GM21367 (cell line): ENCODE data around the gene CFAP99.
A peak's percentile ranks its signal among the peaks of the same experiment; 100 is the strongest.

Experiments used
- ATAC-seq: cut with Tn5 transposase; IDR thresholded peaks from one replicate; pipeline ENCODE4 v1.9.1; 2021; ENCODE audit not compliant: unreplicated experiment

The CFAP99 gene

GRCh38 chr4:2411786-2412510 lies 6.8 kb upstream of the CFAP99 start:
- ATAC-seq, result no peak

- ATAC-seq, result peak; percentile 21
These were observed 6.2 kb upstream of the CFAP99 start for GRCh38 chr4:2412534-2412884.

- peak; percentile 49 for ATAC-seq
These were observed 5.7 kb upstream of the CFAP99 start for GRCh38 chr4:2412885-2413716.

- no peak for ATAC-seq
These were observed 4.7 kb upstream of the CFAP99 start for GRCh38 chr4:2413821-2414610.

- no peak for ATAC-seq
These were observed 3.5 kb upstream of the CFAP99 start for GRCh38 chr4:2415213-2415612.

- ATAC-seq, result no peak
These were observed 2.7 kb upstream of the CFAP99 start for GRCh38 chr4:2415881-2416563.

GRCh38 chr4:2416564-2417225 lies 2.1 kb upstream of the CFAP99 start:
- no peak for ATAC-seq

GRCh38 chr4:2417226-2417764 lies 1.5 kb upstream of the CFAP99 start:
- no peak for ATAC-seq

- peak; percentile 1 for ATAC-seq
These were observed 748 bp upstream of the CFAP99 start, which contains the start of gene ZFYVE28 for GRCh38 chr4:2417765-2418649. Gene ZFYVE28, minus strand, starts transcription at chr4:2418645. Its CDS starts 322 bp downstream, at chr4:2418323.

- ATAC-seq, result no peak
These were observed 1.1 kb downstream of the CFAP99 start for GRCh38 chr4:2419814-2420213.

GRCh38 chr4:2421928-2422327 lies 3.2 kb downstream of the CFAP99 start:
- ATAC-seq, result no peak

GRCh38 chr4:2423066-2423465 lies 4.3 kb downstream of the CFAP99 start:
- no peak for ATAC-seq

- no peak for ATAC-seq
These were observed 4.9 kb downstream of the CFAP99 start for GRCh38 chr4:2423695-2424094.

GRCh38 chr4:2424581-2424980 lies 5.8 kb downstream of the CFAP99 start:
- ATAC-seq, result no peak

- ATAC-seq, result no peak
These were observed 6.8 kb downstream of the CFAP99 start for GRCh38 chr4:2425386-2426068.

- ATAC-seq, result no peak
These were observed 7.3 kb downstream of the CFAP99 start for GRCh38 chr4:2426069-2426397.

- no peak for ATAC-seq
These were observed 8.0 kb downstream of the CFAP99 start for GRCh38 chr4:2426711-2427275.
